ENCODE measurements around the gene ALDH1B1.
A peak's percentile ranks its signal among the peaks of the same experiment; 100 is the strongest.

The ALDH1B1 gene

GRCh38 chr9:38392235-38393127, at the start of gene ALDH1B1:
ALDH1B1 (plus strand) TSS chr9:38392702; CDS start chr9:38395749, 3,047 bp downstream.
- H3K4me3 ChIP-seq (ENCODE audit: low read depth, low read length) = peak within 1 kb of the TSS; percentile 85
- TF ChIP-seq CTCF (IDR thresholded peaks at IDR 0.05; ENCODE audit: low read depth, low read length, missing control alignments) = peak; percentile 12
- in situ Hi-C loops (cut with HindIII; ENCODE audit: low sequenced_read_pairs) = loop anchor here (25.0 kb wide), 1 partner anchor 655 kb away; no protein-coding TSS in a partner anchor
- DNase-seq (ENCODE audit: low read depth) = peak; percentile 45

DNA sequence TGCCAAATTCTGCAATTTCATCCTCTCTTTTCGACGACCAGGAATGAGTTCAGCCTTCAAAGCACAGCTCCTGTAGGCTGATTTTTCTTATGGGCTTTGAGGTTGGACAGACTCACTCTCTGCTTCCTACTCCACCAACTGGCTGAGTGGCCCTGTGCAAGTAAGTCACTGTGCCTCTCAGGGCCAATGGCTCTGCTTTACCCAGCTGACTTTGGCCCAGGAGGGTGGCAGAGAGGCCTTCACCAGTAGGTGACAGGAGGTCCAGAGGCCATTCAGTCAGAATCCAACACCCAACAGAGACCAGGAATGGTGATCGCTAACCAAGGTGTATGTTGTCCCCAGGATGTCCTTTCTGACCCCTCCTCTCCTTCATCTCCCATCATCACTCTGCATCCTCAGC, 49.5 kb upstream of the ALDH1B1 start:
- TF ChIP-seq CTCF (IDR thresholded peaks at IDR 0.05; ENCODE audit: low read depth, low read length, missing control alignments) = no peak
- DNase-seq (ENCODE audit: low read depth) = no peak
- no peak overlapping the region for H3K4me3 ChIP-seq (ENCODE audit: low read depth, low read length)
- in situ Hi-C loops (cut with HindIII; ENCODE audit: low sequenced_read_pairs) = loop anchor here (25.0 kb wide), 1 partner anchor 231 kb away; no protein-coding TSS in a partner anchor

- in situ Hi-C loops (cut with HindIII; ENCODE audit: low sequenced_read_pairs) = loop anchor here (25.0 kb wide), 1 partner anchor 231 kb away; no protein-coding TSS in a partner anchor
- DNase-seq (ENCODE audit: low read depth) = no peak
These were observed 49.0 kb upstream of the ALDH1B1 start for GRCh38 chr9:38343552-38343951.

DNA sequence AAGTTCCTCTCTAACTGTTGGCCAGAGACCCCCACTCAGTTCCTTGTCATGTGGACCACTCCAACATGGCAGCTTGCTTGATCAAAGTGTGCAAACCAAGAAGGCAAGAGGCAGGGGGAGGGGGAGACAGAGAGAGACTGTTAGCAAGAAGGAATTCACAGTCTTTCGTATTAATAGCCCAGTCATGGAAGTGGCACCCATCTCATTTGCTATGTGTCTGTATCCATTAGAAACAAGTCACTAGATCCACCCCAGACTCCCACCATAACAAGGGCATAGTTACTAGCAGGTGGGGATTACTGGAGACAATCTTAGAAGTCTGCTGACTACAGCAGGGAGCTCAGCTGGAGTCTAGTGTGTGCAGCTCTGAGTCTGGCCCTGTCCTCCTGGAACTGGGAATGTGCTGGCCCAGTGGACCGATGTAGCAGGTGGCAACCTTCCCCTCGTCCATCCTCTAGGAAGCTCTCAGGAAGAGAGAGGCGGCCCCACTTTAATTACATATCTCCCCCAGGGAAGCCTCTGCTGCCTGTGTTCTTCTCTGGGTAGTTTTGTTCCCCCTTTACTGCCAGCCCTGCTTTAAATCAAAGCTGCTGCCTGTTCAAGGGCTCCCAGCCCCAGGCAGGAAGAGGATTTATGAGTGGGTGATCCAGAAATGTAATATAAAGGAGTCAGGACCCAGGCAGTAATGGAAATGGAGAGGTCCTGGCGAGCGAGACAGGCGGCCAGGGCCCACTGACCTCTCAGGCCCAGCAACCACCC, 47.8 kb upstream of the ALDH1B1 start:
- H3K4me3 ChIP-seq (ENCODE audit: low read depth, low read length) = no peak overlapping the region
- DNase-seq (ENCODE audit: low read depth) = no peak
- no peak for TF ChIP-seq CTCF (IDR thresholded peaks at IDR 0.05; ENCODE audit: low read depth, low read length, missing control alignments)
- in situ Hi-C loops (cut with HindIII; ENCODE audit: low sequenced_read_pairs) = loop anchor here (25.0 kb wide), 1 partner anchor 232 kb away; no protein-coding TSS in a partner anchor

More at GRCh38 chr9:38343552-38343951, 49.0 kb upstream of the ALDH1B1 start:
- no peak overlapping the region for H3K4me3 ChIP-seq (ENCODE audit: low read depth, low read length)
- no peak for TF ChIP-seq CTCF (IDR thresholded peaks at IDR 0.05; ENCODE audit: low read depth, low read length, missing control alignments)

- no peak for DNase-seq (ENCODE audit: low read depth)
- in situ Hi-C loops (cut with HindIII; ENCODE audit: low sequenced_read_pairs) = loop anchor here (25.0 kb wide), 1 partner anchor 234 kb away; no protein-coding TSS in a partner anchor
- H3K4me3 ChIP-seq (ENCODE audit: low read depth, low read length) = no peak overlapping the region
- no peak for TF ChIP-seq CTCF (IDR thresholded peaks at IDR 0.05; ENCODE audit: low read depth, low read length, missing control alignments)
These were observed 46.4 kb upstream of the ALDH1B1 start for GRCh38 chr9:38345851-38346755.
